BLaER1 (cell line): ENCODE measurements around the gene VGLL4.
A peak's percentile ranks its signal among the peaks of the same experiment; 100 is the strongest.

Source experiments
- H3K27ac ChIP-seq: shearing (Covaris generic); formaldehyde crosslinking; 2 replicates; pipeline ENCODE4 v1.8.1; 2022
- H3K27me3 ChIP-seq: shearing (Covaris generic); formaldehyde crosslinking; 2 replicates; pipeline ENCODE4 v1.8.1; 2022
- H3K36me3 ChIP-seq: shearing (Covaris generic); formaldehyde crosslinking; 2 replicates; pipeline ENCODE4 v1.8.1; 2022
- H3K4me1 ChIP-seq: shearing (Covaris generic); formaldehyde crosslinking; 2 replicates; pipeline ENCODE4 v1.8.1; 2022
- H3K4me2 ChIP-seq: shearing (Covaris generic); formaldehyde crosslinking; 2 replicates; pipeline ENCODE4 v1.8.1; 2022
- H3K4me3 ChIP-seq: shearing (Covaris generic); formaldehyde crosslinking; 2 replicates; pipeline ENCODE4 v1.8.1; 2022
- H3K9ac ChIP-seq: shearing (Covaris generic); formaldehyde crosslinking; 2 replicates; pipeline ENCODE4 v1.8.1; 2022
- H3K9me3 ChIP-seq: shearing (Covaris generic); formaldehyde crosslinking; 2 replicates; pipeline ENCODE4 v1.8.1; 2022
- H4K20me1 ChIP-seq: shearing (Covaris generic); formaldehyde crosslinking; 2 replicates; pipeline ENCODE4 v1.8.1; 2022
- Cebpa-rat ChIP-seq: shearing (Covaris generic); IDR thresholded peaks from 2 replicates; pipeline ENCODE4 v1.8.1; 2022

The VGLL4 gene

GRCh38 chr3:11654166-11654565 lies 10.5 kb upstream of the VGLL4 start:
- no peak overlapping the region for H3K9ac ChIP-seq
- H3K4me1 ChIP-seq: peaks cover 22% of the 10 kb centered on the region
- no peaks in the 10 kb centered on the region for H3K27me3 ChIP-seq
- no peak for TF ChIP-seq Cebpa-rat
- H3K4me3 ChIP-seq: no peak overlapping the region
- no peak overlapping the region for H3K27ac ChIP-seq
- H3K9me3 ChIP-seq: no peaks in the 10 kb centered on the region
- no peaks in the 10 kb centered on the region for H3K36me3 ChIP-seq
- H4K20me1 ChIP-seq: no peaks in the 10 kb centered on the region
- H3K4me2 ChIP-seq: no peak overlapping the region

- Histone ChIP-seq H3K27me3 (no peaks in the 10 kb centered on the region), H3K9me3 (no peaks in the 10 kb centered on the region), H3K27ac (no peak overlapping the region), H3K4me1 (peaks cover 22% of the 10 kb centered on the region), H3K4me2 (no peak overlapping the region), H3K36me3 (no peaks in the 10 kb centered on the region), H3K4me3 (no peak overlapping the region), H4K20me1 (no peaks in the 10 kb centered on the region), H3K9ac (no peak overlapping the region)
- no peak for TF ChIP-seq Cebpa-rat
These were observed 9.8 kb upstream of the VGLL4 start for GRCh38 chr3:11653298-11654055.

GRCh38 chr3:11651900-11652299 lies 8.2 kb upstream of the VGLL4 start:
- Histone ChIP-seq H3K4me1 (peaks cover 22% of the 10 kb centered on the region), H3K9ac (no peak overlapping the region), H3K4me3 (no peak overlapping the region), H3K36me3 (no peaks in the 10 kb centered on the region), H4K20me1 (no peaks in the 10 kb centered on the region), H3K4me2 (no peak overlapping the region), H3K27me3 (no peaks in the 10 kb centered on the region), H3K9me3 (no peaks in the 10 kb centered on the region), H3K27ac (no peak overlapping the region)
- no peak for TF ChIP-seq Cebpa-rat

- TF ChIP-seq Cebpa-rat: no peak
- H3K4me1 ChIP-seq: peaks cover 18% of the 10 kb centered on the region
- no peaks in the 10 kb centered on the region for H3K36me3 ChIP-seq
- H3K4me3 ChIP-seq: no peak overlapping the region
- H3K27me3 ChIP-seq: no peaks in the 10 kb centered on the region
- H3K9ac ChIP-seq: no peak overlapping the region
- no peaks in the 10 kb centered on the region for H4K20me1 ChIP-seq
- H3K27ac ChIP-seq: no peak overlapping the region
- no peaks in the 10 kb centered on the region for H3K9me3 ChIP-seq
- no peak overlapping the region for H3K4me2 ChIP-seq
These were observed 7.8 kb upstream of the VGLL4 start for GRCh38 chr3:11651477-11651876.

- no peaks in the 10 kb centered on the region for H3K36me3 ChIP-seq
- H3K4me3 ChIP-seq: no peak overlapping the region
- no peak for TF ChIP-seq Cebpa-rat
- no peak overlapping the region for H3K27ac ChIP-seq
- H3K4me2 ChIP-seq: no peak overlapping the region
- no peaks in the 10 kb centered on the region for H4K20me1 ChIP-seq
- no peak overlapping the region for H3K9ac ChIP-seq
- H3K9me3 ChIP-seq: no peaks in the 10 kb centered on the region
- H3K27me3 ChIP-seq: no peaks in the 10 kb centered on the region
- H3K4me1 ChIP-seq: peaks cover 7% of the 10 kb centered on the region
These were observed 6.7 kb upstream of the VGLL4 start for GRCh38 chr3:11650391-11650790.

- Histone ChIP-seq H3K9ac (no peak overlapping the region), H3K9me3 (no peaks in the 10 kb centered on the region), H3K27ac (no peak overlapping the region), H3K4me1 (peaks cover 10% of the 10 kb centered on the region), H3K27me3 (no peaks in the 10 kb centered on the region), H3K4me3 (no peak overlapping the region), H4K20me1 (no peaks in the 10 kb centered on the region), H3K4me2 (no peak overlapping the region), H3K36me3 (no peaks in the 10 kb centered on the region)
- no peak for TF ChIP-seq Cebpa-rat
These were observed 5.0 kb upstream of the VGLL4 start for GRCh38 chr3:11648735-11649134.

- H3K27ac ChIP-seq: peak overlapping the region; percentile 98
- TF ChIP-seq Cebpa-rat: no peak
- no peaks in the 10 kb centered on the region for H3K27me3 ChIP-seq
- H3K9ac ChIP-seq: peak overlapping the region; percentile 97
- H3K4me1 ChIP-seq: peaks cover 41% of the 10 kb centered on the region
- peak overlapping the region; percentile 86 for H3K4me3 ChIP-seq
- H4K20me1 ChIP-seq: peaks cover 40% of the 10 kb centered on the region
- peaks cover 11% of the 10 kb centered on the region for H3K36me3 ChIP-seq
- peak overlapping the region; percentile 92 for H3K4me2 ChIP-seq
- no peaks in the 10 kb centered on the region for H3K9me3 ChIP-seq
These were observed 513 bp downstream of the VGLL4 start for GRCh38 chr3:11643201-11643603.

GRCh38 chr3:11642431-11643191 lies 1.1 kb downstream of the VGLL4 start:
- Histone ChIP-seq H3K4me2 (peak overlapping the region; percentile 92), H3K9me3 (no peaks in the 10 kb centered on the region), H4K20me1 (peaks cover 46% of the 10 kb centered on the region), H3K27me3 (no peaks in the 10 kb centered on the region), H3K36me3 (peaks cover 11% of the 10 kb centered on the region), H3K9ac (peak overlapping the region; percentile 97), H3K4me3 (peak overlapping the region; percentile 86), H3K4me1 (peaks cover 47% of the 10 kb centered on the region), H3K27ac (peak overlapping the region; percentile 98)
- TF ChIP-seq Cebpa-rat: peak; percentile 98

- no peaks in the 10 kb centered on the region for H3K9me3 ChIP-seq
- H3K4me2 ChIP-seq: peak overlapping the region; percentile 92
- H3K27me3 ChIP-seq: no peaks in the 10 kb centered on the region
- peak overlapping the region; percentile 98 for H3K27ac ChIP-seq
- TF ChIP-seq Cebpa-rat: no peak
- peak overlapping the region; percentile 97 for H3K9ac ChIP-seq
- H3K4me3 ChIP-seq: peak overlapping the region; percentile 86
- H3K4me1 ChIP-seq: peaks cover 54% of the 10 kb centered on the region
- peaks cover 11% of the 10 kb centered on the region for H3K36me3 ChIP-seq
- peaks cover 53% of the 10 kb centered on the region for H4K20me1 ChIP-seq
These were observed 1.9 kb downstream of the VGLL4 start for GRCh38 chr3:11641683-11642430.

GRCh38 chr3:11641316-11641682 lies 2.4 kb downstream of the VGLL4 start:
- Histone ChIP-seq H3K27ac (peak overlapping the region; percentile 98), H3K4me3 (peak overlapping the region; percentile 86)
- TF ChIP-seq Cebpa-rat: no peak

More at GRCh38 chr3:11641316-11641682, 2.4 kb downstream of the VGLL4 start:
- Histone ChIP-seq H3K4me2 (peak overlapping the region; percentile 92), H3K9me3 (no peaks in the 10 kb centered on the region), H3K27me3 (no peaks in the 10 kb centered on the region), H3K4me1 (peaks cover 60% of the 10 kb centered on the region), H4K20me1 (peaks cover 59% of the 10 kb centered on the region), H3K36me3 (peaks cover 14% of the 10 kb centered on the region), H3K9ac (peak overlapping the region; percentile 97)
